Gastrocnemius medialis (tissue), 4 donors: Measurements from ENCODE around the gene SIRPB1.

Experiments used
- POLR2A ChIP-seq, 2 donors: fragments of 450-650 bp; IDR thresholded peaks; one replicate each; pipeline ENCODE4 v1.6.1; 2017; ENCODE audit warnings: antibody characterized with exemption in 2 of 2, mild to moderate bottlenecking in 2 of 2, moderate library complexity in 2 of 2
- TF ChIP-seq, protein P1 (sequence below), 5 experiments: fragments of 450-650 bp in 3 of 5; fragments of 200-600 bp in 2 of 5; sonication (generic) in 2 of 5; IDR thresholded peaks in 4 of 5; conservative IDR thresholded peaks in 1 of 5; 1 replicate in 4 of 5; 2 replicates in 1 of 5; pipeline ENCODE4 v1.5.1; 2016 to 2019; ENCODE audit warnings: antibody characterized with exemption in 5 of 5, mild to moderate bottlenecking in 3 of 5, moderate library complexity in 3 of 5

DNA sequence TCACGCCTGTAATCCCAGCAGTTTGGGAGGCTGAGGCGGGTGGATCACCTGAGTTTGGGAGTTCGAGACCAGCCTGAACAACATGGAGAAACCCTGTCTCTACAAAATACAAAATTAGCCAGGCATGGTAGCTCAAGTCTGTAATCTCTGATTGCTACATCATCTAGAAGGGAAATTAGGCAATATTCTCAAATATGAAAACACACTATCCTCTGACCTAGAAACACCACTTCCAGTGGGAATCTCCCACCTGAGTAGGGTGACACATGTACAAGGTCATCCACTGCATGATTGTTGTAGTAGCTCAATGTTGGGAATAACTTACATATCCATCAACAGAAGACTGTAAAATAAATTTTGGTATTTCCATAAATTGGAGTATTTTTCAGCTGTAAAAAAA, 43.2 kb downstream of the SIRPB1 start:
- TF ChIP-seq, protein P1, sequence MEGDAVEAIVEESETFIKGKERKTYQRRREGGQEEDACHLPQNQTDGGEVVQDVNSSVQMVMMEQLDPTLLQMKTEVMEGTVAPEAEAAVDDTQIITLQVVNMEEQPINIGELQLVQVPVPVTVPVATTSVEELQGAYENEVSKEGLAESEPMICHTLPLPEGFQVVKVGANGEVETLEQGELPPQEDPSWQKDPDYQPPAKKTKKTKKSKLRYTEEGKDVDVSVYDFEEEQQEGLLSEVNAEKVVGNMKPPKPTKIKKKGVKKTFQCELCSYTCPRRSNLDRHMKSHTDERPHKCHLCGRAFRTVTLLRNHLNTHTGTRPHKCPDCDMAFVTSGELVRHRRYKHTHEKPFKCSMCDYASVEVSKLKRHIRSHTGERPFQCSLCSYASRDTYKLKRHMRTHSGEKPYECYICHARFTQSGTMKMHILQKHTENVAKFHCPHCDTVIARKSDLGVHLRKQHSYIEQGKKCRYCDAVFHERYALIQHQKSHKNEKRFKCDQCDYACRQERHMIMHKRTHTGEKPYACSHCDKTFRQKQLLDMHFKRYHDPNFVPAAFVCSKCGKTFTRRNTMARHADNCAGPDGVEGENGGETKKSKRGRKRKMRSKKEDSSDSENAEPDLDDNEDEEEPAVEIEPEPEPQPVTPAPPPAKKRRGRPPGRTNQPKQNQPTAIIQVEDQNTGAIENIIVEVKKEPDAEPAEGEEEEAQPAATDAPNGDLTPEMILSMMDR (IDR thresholded peaks at IDR 0.05 in 4 of 5, conservative IDR thresholded peaks at IDR 0.05 in 1 of 5): no peak
- no peak for TF ChIP-seq POLR2A (IDR thresholded peaks at IDR 0.05)
